ENCODE measurements around the gene POLD1. TPM values are rescaled to one million over a fixed set of nuclear protein-coding genes. Genes with fewer than 3 reads are reported as not detected.

POLD1 gene
- total and polyA plus RNA-seq, 8 donors = 26.0 to 58.3 (median 35.7) TPM

- Histone ChIP-seq H3K4me1 (peaks cover 4 to 54% of the 10 kb centered on the region in 2 donors), H3K4me3 (no peak overlapping the region), H3K36me3 (peaks cover 0 to 59% of the 10 kb centered on the region in 2 donors), H3K27ac (no peak overlapping the region), H3K27me3 (no peaks in the 10 kb centered on the region), H3K9me3 (no peaks in the 10 kb centered on the region)
- no peak for TF ChIP-seq CTCF (IDR thresholded peaks at IDR 0.05)
- no peak for ATAC-seq
- intact Hi-C loops (cut with DNase I) = no loop called here
- no peak for DNase-seq
These were observed 3.4 kb upstream of the POLD1 start for GRCh38 chr19:50380751-50381151.

GRCh38 chr19:50381881-50382729, 2.0 kb upstream of the POLD1 start:
- Histone ChIP-seq H3K27ac (no peak overlapping the region), H3K36me3 (peaks cover 0 to 59% of the 10 kb centered on the region in 2 donors), H3K4me1 (peaks cover 4 to 61% of the 10 kb centered on the region in 2 donors), H3K4me3 (no peak overlapping the region), H3K27me3 (no peaks in the 10 kb centered on the region), H3K9me3 (no peaks in the 10 kb centered on the region)
- intact Hi-C loops (cut with DNase I) = no loop called here
- ATAC-seq = no peak
- no peak for TF ChIP-seq CTCF (IDR thresholded peaks at IDR 0.05)
- DNase-seq = no peak

- Histone ChIP-seq H3K4me3 (peak overlapping the region; percentile 53 to 66), H3K27ac (peak overlapping the region; percentile 83 to 86), H3K4me1 (peaks cover 4 to 59% of the 10 kb centered on the region in 2 donors), H3K9me3 (no peaks in the 10 kb centered on the region), H3K27me3 (no peaks in the 10 kb centered on the region), H3K36me3 (peaks cover 0 to 49% of the 10 kb centered on the region in 2 donors)
- DNase-seq (no peak), ATAC-seq (no peak)
- no peak for TF ChIP-seq CTCF (IDR thresholded peaks at IDR 0.05)
- intact Hi-C loops (cut with DNase I) = no loop called here
These were observed 921 bp upstream of the POLD1 start for GRCh38 chr19:50383001-50383851.

GRCh38 chr19:50384685-50385535, 763 bp downstream of the POLD1 start:
- H3K9me3 ChIP-seq = no peaks in the 10 kb centered on the region
- DNase-seq (peak in 1 of 4 donors; percentile 59), ATAC-seq (no peak)
- no peak for TF ChIP-seq CTCF (IDR thresholded peaks at IDR 0.05)
- peaks cover 4 to 52% of the 10 kb centered on the region in 2 donors for H3K4me1 ChIP-seq
- intact Hi-C loops (cut with DNase I) = no loop called here
- H3K27me3 ChIP-seq = no peaks in the 10 kb centered on the region
- peak overlapping the region; percentile 83 to 86 for H3K27ac ChIP-seq
- peaks cover 0 to 32% of the 10 kb centered on the region in 2 donors for H3K36me3 ChIP-seq
- H3K4me3 ChIP-seq = peak overlapping the region; percentile 53 to 66

Data from left lung (tissue), 10 donors.